Measurements from ENCODE around the gene LCOR. TPM values are rescaled to one million over a fixed set of nuclear protein-coding genes. Genes with fewer than 3 reads are reported as not detected.

Gene LCOR
- polyA plus RNA-seq, 1 donor, result 16.2 TPM

DNA sequence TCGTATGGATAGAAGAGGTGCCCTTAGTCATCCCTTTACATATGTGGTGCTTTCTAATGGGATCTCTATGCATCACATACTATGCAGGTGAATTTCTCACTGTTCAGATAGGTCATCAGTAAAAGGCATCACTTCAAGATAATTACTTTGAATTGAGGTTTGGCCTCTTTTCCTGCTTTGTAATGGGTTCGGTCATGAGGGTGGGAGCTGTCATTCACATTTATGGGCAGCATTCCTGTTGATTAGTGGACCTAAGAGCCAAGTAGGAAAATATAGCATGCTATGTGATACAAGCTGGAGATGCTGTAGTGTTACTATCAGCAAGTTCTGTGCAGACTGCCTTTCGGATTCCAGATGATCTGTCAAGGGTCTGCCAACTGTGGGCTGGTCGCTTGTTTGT is 156.3 kb downstream of the LCOR start:
- no peak for DNase-seq

DNA sequence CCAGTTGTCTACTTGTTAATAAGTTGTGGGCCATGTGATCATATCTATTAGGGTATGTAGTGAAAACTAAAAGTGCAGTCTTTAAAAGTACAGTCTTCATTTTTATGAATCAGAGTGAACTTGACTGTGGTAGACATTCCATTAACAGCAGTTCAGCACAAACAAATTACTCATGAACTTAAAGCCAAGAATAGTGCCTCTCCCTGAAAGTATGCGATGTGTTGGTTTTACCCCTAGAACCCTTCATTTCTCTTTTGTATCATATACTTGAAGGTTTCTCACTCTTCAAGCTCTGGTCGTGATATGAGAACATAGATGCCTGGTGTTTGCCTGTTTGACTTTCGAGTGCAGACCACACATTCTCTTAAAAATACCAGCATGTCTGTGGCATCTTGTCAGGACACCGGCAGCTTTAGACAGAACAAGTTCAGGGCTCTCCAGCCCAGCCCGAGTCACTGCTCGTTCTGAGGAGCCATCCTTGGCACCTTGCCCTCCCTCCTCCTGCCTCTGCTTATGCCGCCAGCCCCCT is 159.3 kb downstream of the LCOR start:
- no peak for DNase-seq

DNA sequence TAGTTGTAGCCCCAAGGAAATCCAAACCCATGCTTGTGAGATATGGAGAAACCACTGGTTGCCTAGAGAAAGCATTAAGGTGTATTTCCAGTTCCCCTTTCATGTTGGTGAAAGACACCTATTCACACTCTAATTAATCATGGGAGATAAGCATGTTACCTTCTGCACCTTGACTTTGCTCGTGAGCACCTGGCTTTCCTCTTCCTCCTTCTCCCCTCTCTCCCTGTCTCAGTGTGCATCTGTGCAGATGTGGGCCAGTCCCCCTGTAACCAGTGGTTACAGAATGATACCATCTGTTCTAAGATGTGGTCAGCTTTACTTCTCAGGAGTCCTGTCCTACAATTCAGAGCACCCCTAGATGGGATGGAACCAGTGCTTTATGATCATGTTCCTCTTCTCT is 160.6 kb downstream of the LCOR start:
- no peak for DNase-seq

DNA sequence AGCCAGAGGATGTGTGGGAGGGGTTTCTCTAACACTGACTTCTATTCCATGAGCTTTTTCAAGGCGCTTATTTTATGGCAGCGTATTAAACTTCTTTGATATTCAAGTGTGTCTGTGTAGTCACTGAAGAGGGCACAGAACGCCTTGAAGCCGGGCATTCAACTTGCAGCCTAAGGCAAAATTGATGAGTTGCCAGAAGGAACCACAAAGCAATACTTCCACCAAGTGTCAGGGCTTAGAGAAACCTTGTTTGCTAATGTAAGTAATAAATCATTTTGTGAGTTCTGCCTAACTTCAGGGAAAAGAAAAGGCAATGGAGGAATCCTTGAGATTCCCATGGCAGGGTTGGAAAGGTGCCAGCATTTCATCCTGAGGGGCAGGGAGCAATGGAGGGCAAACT is 163.8 kb downstream of the LCOR start:
- no peak for DNase-seq

DNA sequence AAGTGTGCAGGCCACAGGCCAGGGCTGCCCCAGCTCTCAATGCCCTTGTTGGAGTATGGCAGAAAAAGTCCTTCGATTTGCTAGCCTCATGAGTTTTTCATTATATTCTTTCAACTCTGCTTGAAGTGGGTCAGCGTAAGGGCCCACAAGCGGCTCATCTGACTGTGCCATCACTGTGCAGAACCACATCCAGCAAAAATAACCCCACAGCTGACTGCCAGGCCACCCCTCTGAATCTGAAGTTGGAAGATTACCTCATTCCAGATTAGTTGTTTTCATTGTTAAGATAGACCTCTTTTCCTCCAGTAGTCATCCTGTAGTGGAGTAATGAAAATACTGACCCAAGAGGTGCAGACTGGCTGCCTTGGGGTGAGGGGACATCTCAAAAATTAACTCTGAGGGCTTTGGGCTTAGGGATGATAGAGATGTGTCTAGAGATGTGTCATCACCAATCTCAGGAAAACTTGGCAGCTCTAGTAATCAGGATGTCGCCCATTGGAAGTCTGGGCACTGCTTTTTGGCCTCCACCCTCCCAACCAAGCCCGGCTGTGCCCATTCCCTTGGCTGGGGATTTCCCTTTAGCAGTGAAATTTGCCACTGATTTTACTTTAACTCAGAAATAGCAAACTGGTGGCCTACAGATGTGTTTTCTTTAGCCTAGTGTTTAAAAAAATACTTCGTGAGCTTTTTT is 164.3 kb downstream of the LCOR start:
- no peak for DNase-seq

DNA sequence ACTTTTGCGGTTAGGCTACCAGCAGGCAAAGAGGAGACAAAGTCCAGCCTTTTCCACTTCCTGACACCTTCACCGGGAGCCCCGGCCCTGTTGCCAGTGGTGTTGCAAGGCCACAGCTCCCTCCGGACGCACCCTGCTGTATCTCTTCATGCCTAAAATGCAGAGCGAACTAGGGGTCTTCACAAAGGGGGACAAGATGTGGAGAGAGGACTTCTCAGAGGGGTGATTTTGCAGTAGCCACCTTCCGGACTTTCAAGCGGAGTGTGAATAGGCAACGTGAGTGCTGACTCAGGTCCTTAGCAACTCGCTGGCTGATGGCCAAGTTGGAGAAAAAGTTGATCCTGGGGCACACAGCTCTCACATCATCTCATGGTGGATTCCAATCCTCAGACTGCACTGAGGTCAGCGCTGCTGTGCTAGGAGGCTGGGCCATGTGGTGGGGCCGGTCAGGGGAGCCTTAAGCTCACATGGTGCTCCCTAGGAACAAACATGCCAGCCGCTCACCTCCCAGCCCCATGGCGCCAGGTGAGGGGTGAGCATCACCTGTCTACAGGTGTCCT is 166.3 kb downstream of the LCOR start:
- no peak for DNase-seq

DNA sequence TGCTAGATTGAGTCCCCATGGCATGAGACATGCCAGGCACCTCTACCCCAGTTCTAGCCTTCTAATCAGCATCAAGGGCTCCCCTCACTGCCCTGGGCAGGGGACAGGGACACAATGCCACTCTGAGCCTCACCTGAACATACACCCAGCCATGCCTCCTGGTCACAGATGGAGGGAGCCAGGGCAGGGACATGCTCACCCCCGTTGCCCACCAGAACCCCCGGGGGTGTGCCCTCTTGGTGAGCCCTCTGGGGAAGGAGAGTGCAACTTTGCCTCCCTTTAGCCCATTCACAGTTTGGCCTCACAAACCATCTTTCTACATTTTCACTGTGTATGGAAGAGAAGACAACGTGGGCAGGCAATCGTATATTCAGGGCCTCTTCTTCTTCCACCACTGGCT is 167.2 kb downstream of the LCOR start:
- no peak for DNase-seq

DNA sequence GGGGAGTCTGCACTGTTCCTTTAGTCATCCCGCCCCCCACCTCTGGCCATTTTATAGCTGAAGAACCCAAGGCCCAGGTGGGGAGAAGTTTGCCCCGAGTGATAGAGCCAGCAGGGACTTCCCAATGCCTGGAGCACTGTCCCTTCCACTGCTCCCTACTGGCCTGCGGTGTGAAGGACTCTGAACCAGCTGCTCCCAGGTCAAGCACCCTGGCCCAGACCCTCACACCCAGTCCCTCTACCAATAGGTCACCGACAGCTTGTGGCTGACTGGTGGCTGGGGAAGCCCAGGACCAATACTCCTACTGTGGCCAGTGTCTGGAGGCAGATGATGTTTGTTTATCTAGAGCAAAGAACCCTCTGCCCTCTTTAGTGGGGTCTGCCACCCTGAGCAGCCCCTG is 167.9 kb downstream of the LCOR start:
- no peak for DNase-seq

DNA sequence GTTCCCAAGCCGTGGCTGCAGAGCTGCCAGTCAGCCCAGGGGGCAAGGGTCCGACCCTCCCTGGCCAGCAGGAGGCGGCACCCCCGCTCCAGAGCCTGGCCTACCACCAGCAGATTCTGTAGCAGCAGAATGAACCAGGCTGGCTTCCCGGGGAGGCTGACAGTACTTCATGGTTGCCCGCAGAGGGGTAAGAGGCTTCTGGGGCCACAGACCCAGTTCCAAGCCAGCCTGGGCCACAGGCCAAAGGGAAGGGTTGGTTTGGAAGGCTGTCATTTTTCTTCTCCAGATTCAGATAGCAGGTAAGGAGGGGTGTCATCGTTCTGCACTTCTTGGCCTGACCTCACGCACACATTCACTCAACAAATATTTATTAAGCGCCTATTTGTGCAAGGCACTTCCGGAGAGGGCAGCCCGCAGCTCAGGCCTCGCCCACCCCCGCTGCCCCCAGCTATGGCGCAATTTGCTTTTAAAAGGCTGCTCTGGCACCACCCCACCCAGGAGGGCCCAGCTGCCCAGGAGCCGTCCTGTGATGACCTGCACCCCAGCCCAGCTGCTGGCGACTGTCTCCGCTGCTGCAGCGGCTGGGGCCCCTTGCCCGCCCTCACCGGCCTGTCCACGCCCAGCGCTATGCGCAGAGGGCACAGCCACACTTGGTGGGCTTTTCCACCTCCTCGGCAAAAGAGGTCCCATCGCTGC is 168.5 kb downstream of the LCOR start:
- DNase-seq, result no peak

DNA sequence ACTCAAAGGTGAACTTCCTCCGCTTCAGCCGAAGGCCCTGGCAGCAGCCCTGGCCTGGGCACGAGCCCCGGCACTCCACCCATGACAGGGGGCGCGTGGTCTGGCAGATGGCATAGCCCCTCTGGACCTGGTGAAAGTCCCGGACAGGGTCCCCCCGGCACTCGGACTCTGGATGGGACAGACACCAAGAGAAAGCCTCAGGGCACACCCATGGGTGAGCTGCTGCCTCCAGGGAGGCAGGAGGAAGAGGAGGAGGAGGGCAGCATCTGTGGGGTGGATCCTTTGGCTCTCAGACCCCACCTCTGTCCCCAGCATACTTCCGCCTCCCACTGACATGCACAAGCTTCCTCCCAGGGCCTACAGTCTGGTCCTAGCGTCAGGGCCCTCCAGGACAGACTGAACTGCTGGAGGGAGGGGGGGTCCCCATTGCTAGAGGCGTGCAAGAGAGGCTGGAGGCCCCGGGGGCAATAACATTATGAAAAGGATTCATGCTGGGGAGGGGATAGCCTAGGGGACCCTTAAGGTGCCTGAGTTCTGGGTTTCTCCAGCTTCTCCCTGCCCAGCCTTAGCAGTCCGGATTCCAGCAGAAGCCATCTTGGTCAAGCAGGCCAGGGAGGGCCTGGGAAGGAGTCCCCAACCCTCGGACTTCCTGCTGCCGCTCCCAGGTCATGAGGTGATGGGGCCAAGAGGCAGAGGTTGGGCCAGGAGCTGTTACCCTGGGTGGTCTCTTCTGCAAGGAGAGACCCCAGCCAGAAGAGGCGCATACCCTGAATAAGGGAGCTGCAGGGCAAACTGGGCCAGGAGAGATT is 169.3 kb downstream of the LCOR start:
- DNase-seq, result no peak

DNA sequence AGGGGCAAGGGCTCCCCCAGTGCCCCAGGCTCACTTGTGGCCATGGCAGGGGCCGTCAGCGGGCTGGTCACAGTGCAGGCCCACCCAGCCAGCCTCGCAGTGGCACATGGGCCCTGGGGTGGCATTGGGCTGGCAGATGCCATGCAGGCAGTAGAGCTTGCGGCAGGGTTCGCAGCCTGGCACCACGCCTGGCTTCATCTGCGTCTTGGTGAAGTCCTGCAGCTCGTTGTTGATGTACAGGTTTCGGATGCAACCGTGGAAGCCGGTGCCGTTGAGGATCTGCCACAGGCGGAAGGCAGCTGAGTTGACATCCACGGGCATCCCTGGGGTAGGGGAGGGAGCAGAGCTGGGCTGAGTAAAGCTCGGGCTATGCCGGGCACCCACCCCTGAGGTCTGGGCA is 170.6 kb downstream of the LCOR start:
- no peak for DNase-seq

DNA sequence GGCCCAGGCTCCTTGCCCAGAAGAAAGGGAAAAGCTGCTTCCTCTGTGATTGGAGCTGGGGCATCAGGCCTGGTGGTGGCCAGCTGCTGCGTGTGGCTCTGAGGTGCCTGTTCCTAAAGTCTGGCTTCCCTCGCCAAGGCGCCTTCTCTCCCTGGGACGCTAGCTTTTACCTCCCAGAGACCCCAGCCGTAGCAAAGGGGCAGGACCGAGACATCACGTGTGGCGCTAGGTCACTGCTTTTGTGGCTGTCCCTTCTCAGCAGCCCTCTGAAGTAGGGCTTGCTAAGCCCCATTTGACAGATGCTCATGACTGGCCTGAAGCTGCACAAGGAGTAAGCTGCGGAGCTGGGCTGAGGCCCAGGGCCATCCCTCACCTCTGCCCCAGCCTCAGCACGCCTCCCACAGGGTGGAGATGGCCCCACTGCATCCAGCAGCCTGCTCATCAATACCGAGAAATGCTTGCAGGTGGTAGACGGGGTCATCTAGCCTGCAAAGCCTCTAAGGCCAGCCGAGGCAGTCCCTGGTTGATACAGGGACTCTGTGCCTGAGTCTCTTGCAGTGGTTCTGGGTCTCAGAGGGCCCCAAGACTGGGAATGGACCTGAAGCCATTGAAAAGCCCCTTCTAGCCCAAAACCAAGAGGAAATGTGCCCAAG is 171.2 kb downstream of the LCOR start:
- no peak for DNase-seq

DNA sequence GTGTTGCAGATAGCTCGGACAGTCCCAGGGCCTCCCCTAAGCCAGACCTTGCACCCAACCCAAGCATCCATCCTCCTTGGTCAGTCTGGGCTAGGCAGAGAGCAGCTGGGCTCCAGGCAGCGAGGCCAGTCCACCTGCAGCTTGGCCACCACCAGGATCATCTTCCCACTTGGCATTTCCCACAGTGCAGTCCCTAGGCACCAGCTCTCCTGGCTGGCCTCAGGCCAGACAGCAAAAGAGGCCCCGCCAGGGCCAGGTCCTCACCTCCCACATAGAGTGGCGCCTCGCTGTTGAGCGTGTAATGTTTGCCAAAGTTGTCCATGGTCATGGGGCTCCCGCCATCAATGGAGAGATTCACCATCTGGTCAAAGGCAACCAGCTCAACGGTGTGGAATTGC is 171.7 kb downstream of the LCOR start:
- no peak for DNase-seq

DNA sequence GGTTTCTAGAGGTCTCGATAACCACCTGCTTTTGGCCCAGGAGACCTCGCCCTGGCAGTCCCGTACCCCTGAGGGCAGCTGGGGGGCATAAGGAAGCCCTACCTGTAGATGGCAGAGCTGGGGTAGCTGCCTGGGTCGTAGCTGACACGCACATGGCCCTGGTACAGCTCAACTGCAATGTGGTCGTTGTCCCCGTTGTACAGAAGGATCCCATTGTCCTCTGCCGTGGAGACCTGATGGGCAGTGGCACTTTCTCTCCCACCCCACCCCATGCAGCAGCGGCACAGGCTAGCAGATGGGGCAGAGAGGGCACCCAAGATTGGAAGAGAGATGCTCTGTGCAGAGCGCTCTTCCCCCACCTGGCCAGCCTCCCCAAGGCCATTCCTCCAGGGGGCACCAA is 172.5 kb downstream of the LCOR start:
- no peak for DNase-seq

DNA sequence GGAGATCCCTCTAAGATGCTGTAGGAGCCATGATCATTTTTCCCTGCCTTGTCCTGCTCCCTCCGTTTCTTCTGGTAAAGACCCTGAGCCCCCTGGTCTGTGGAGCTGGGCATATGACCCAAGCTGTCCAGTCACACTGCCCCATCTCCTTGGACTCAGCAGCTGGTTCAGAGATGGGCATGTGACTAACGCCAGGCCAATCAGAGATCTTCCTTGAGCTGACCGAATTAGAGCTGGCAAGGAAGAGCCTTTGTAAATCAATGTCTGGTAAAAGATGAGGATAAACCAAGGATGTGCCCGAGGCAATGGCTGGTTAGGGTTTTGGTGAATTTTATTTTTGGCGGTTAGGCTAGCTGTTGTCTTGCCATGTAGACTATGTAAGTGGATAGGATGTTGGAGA is 173.3 kb downstream of the LCOR start:
- no peak for DNase-seq

DNA sequence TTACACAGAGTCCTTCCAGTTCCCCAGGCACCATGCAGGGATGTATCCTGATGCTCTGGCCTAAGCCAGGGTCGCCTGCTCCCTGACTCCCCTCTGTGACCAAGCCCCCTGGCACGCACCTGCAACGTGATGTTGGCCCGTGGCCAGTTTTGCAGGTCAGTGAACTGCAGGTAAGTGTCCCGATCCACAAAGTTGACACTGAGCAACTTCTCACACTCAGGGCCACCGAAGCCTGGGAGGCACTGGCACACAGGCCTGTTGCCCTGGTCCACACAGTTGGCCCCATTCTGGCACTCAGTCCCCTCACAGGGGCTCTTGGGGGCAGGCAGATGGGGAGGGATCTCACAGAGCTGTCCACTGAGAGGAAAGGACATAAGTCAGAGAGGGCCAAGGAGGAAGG is 174.3 kb downstream of the LCOR start:
- no peak for DNase-seq

DNA sequence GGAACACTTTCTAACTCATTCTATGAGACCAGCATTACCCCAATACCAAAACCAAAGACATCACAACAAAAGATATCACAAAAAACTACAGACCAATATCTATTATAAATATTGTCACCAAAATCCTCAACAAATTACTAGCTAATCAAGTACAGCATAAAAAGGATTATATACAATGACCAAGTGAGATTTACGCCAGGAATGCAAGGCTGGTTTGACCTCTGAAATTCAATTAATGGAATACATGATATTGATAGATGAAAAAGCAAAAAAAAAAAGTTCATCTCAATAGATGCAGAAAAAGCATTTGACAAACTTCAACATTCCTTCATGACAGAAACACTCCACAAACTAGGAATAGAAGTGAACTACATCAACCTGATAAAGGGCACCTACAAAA is 175.3 kb downstream of the LCOR start:
- DNase-seq, result no peak

DNA sequence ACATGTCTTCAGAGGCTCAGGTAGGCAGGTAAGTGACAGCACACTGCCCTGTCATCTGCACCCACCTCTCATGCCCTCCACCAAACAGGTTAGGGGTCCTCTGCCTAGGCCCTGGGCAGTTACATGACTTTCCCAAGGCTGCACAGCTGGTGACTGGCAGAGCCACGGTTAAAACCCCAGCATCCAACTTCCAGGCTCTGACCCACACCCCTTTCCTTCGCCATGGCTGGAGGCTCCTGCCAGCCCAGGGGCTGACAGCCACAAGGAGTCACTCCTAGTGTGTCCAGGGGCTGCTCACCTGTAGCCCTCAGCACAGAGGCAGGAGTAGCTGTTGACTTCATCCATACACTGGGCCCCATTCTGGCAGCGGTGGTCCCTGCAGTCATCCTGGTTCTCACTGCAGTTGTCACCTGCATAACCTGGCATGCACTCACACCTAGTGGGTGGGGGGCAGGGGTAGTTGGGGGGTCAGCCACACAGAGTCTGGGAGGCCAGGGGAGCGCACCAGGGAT is 178.7 kb downstream of the LCOR start:
- DNase-seq, result no peak

DNA sequence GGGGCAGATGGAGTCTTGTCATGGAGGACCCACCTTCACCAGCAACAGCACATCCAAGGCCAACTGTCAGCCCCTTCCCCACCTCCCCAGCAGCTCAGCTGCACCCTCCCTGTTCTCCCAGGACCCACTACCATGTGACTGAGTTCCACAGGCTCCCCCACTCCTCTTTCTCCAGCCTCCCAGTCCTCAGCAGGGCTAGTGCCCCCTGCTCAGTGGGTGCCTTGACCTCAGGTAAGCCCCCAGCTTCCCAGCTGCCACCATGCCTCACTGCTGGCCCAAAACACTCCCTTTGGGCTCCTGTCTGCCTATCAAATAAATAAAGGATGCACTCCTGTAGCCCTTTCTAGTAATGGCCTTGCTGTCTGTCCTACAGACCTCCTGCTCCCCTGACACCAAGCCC is 179.3 kb downstream of the LCOR start:
- no peak for DNase-seq

DNA sequence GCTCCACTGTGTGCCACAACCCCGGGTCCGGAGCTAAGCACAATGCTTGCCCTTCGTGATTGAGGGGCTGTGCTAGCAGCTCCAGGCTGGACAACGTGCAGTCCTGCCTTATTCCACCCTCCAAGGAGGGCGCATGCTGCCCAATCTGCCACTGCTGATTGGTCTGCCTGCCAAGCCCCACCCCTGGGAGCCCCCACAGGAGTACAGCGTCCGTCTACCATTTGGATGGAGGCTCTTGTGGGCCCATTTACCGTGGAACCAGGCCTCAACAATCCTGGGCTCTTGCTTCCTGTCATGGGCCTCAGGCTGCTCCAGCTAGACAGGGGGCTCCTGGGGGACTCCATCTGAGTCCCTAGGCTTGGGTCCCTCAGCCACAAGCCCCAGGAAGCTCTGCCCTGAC is 180.4 kb downstream of the LCOR start:
- DNase-seq, result no peak

DNA sequence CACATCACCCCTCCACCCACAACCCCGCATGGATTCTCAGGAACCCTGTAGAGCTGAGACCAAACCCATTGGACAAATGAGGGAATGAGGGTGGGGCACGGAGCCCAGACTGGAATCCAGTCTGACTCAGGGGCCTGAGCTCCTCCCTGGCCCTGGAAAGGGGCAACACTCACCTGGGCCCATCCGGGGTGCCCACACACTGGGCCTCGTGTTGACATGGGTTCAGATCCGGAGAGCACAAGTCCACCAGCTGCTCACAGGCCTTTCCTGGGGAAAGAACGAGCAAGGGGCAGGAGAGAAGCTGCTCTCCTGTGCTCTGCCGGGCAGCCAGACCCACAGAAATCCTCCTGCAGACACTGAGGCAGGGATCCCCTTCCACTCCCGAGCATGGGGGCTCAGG is 181.5 kb downstream of the LCOR start:
- no peak for DNase-seq

DNA sequence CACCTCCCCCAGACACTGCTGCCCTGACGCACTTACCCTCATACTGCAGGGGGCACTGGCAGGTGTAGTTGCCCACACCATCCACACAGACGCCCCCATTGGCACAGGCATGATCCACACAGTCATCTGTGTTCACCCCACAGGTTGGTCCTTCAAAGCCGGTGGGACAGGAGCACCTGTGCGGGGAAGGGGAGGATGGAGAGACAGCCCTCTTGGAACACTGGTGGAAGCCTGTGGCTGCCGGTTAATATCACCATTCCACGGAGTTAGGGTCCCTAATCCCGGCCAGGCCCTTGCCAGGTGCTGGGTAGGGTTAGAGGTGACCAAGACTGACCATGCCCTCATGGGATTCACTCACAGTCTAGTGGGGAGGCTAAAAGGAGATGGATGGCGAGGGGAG is 181.9 kb downstream of the LCOR start:
- DNase-seq, result no peak

DNA sequence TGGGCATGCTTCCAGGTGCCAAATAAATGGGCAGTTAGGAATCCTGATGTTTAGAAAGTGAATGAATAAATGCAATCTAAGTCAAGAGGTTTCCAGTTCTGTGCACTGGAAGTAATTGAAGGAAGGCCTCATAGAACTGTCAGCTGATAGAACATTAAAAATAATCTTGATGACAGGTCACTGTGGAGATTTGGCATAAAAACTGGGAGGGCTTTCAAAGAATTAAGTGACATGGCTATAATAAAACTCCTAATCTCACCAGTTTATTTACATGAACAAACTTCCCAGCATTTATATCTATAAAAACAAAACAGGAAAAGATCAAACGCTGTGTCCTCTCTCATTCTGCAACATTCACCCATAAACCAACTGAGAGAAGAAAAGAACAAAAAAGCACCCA is 183.1 kb downstream of the LCOR start:
- no peak for DNase-seq

All from hindlimb muscle (tissue), 1 donor.